ENCODE data around the gene SARS1.

GRCh38 chr1:109243221-109243620 is 29.5 kb downstream of the SARS1 start:
- TF ChIP-seq CTCF (IDR thresholded peaks at IDR 0.05; ENCODE audit: poor library complexity) = no peak
- no peak for TF ChIP-seq EZH2 (IDR thresholded peaks at IDR 0.05; ENCODE audit: borderline replicate concordance)
- TF ChIP-seq EZH2phosphoT487 (IDR thresholded peaks at IDR 0.05; ENCODE audit: low read depth, severe bottlenecking, unreplicated experiment) = no peak

All from hepatocyte (in vitro differentiated cells).